Left cardiac atrium (tissue), 4 donors: ENCODE data around the gene RNF145. TPM values are rescaled to one million over a fixed set of nuclear protein-coding genes. Genes with fewer than 3 reads are reported as not detected.
"Not testable (repeated sequence)": the region's sequence is repeated elsewhere in the genome, so short reads cannot be mapped to it uniquely, and the experiment has no call there.

Source experiments
- ATAC-seq, 2 donors: fragments of 200-7000 bp; cut with Tn5 transposase; one replicate each; pipeline ENCODE4 v1.9.1; 2020; ENCODE audit warnings: mild to moderate bottlenecking in 2 of 2, moderate library complexity in 2 of 2
- DNase-seq: peaks from one replicate; pipeline ENCODE4 v3.0.0-alpha.2; 2020
- intact Hi-C, 2 donors: fragments of 100-400 bp; cut with DNase I; formaldehyde crosslinking; loops; one replicate each; pipeline versions ENCODE4 v1.14.1 to v1.15.1; 2022 to 2023
- total RNA-seq, 2 donors: library from RNA; stranded (reverse); fragmentation: NEBNext Ultra II Directional; extraction: Animal tissue kit (Norgen Biotek cat#: 25700); gene quantifications; one replicate each; pipeline ENCODE4 v1.2.1, GENCODE V29; 2021
- donor health status: DM: no; HTN: yes; CAD: no.
- donor health status: DM: no; HTN: yes; CAD: no; lungs with severe emphysema.
- donor health status: DM: yes; HTN: yes; CAD: no.
- donor health status: Dilated cardiomyopathy.

RNF145 gene
- total RNA-seq, 2 donors from 2014 or later = 28.3 to 30.4 TPM

- ATAC-seq (peak; percentile 78 to 89), DNase-seq (no peak)
- intact Hi-C loops = loop anchor here (5.0 to 10.0 kb wide), 4 partner anchors 438 to 1371 kb away; no protein-coding TSS in a partner anchor
Measured at GRCh38 chr5:159133041-159133741, 76.2 kb downstream of the RNF145 start.

DNA sequence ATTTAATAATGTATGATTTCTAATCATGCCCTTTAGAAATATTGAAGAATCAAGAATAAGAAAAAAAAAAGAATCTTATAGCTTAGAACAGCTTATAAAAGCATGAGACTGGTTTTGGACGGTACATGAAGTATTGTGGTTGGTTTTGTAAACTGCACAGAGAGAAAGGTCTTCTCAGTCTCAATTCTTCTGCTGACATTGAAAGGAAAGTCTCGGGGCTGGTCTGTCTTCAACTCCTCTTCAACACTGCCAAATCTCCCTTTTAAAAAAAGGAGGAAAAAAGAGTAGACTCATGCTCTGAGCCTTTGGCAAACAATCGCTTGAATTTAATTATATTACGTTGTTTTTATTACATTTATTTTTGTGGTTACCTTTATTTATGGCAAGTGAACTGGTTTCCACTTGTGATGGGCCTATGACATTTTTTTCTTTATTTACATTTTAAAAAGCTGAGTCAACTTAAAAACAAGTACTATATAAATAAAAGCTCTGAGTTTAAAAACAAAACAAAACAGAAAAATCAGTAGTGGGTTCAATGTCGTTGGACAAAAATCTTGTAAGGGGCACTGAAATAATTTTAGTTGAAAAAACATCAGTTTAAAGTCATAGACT, 76.8 kb downstream of the RNF145 start:
- intact Hi-C loops = loop anchor here (5.0 to 10.0 kb wide), 4 partner anchors 438 to 1370 kb away; no protein-coding TSS in a partner anchor
- ATAC-seq = no peak
- DNase-seq = no peak

GRCh38 chr5:159131951-159132350, 77.4 kb downstream of the RNF145 start:
- DNase-seq (no peak), ATAC-seq (no peak)
- intact Hi-C loops = loop anchor here (5.0 to 10.0 kb wide), 4 partner anchors 437 to 1370 kb away; no protein-coding TSS in a partner anchor

DNA sequence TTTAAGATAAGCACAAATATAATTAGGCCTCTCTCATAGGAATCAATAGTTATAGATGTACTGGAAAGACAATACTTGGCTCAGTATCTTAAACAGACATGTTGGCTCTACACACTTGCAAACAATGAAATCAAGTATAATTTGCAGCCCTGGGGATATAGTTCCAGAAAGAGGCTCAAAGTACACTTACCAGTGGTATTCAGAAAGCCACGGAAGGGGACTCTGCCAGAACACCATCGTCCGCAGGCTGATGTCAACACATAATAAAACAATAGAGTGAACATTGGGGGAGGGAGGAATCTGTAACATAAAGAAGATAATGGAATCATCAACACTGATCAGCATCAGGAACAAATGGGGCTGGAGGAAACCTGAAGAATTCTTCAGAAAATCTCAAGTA, 78.5 kb downstream of the RNF145 start:
- ATAC-seq (no peak), DNase-seq (no peak)
- intact Hi-C loops = loop anchor here (5.0 to 10.0 kb wide), 4 partner anchors 436 to 1369 kb away; no protein-coding TSS in a partner anchor

- no peak for ATAC-seq
- intact Hi-C loops = no loop called here
Measured at GRCh38 chr5:159128070-159128541, 81.2 kb downstream of the RNF145 start.

GRCh38 chr5:159123700-159124099, 85.7 kb downstream of the RNF145 start:
- intact Hi-C loops = no loop called here
- DNase-seq (no peak), ATAC-seq (no peak)

More at GRCh38 chr5:159128070-159128541, 81.2 kb downstream of the RNF145 start:
- DNase-seq = no peak

- ATAC-seq (no peak), DNase-seq (no peak)
- intact Hi-C loops = no loop called here
Measured at GRCh38 chr5:159123189-159123588, 86.2 kb downstream of the RNF145 start.

DNA sequence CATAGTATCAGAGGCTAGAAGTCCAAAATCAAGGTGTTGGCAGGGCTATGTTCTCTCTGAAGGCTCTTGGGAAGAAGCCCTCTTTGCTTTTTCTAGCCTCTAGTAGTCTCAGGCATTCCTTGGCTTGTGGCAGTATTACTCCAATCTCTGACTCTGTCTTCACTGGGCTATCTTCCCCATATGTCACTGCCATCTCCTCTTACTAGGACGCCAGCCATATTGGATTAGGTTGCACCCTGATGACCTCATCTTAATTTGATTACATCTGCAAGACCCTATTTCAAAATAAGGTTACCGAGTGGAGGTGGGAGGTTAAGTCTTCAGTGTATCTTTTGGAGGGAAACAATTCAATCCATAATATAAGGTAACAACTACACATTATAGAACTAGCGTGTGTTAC, 88.3 kb downstream of the RNF145 start:
- ATAC-seq (no peak), DNase-seq (no peak)
- intact Hi-C loops = no loop called here

DNA sequence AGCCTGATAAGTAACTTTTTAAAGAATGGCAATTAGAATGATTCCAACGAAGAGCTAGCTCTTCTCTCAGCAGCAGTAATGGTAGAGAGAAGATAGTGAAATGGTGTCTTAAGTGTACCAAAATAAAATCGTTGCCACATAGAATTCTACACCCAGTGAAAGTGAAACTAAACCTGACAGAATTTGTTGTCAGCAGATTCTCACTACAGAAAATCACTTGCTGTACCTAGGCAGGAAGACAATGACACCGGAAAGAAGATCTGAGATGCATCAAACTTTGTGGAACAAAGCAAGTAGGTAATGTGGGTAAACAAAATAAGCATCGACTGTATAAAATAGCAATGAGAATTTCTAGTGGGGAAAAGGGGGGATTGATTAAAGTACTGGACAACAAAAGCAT, 88.9 kb downstream of the RNF145 start:
- ATAC-seq (peak in 1 of 2 donors; percentile 47), DNase-seq (no peak)
- intact Hi-C loops = no loop called here

- intact Hi-C loops, ATAC-seq, DNase-seq: not testable (repeated sequence)
Measured at GRCh38 chr5:159119842-159120241, 89.5 kb downstream of the RNF145 start.

DNA sequence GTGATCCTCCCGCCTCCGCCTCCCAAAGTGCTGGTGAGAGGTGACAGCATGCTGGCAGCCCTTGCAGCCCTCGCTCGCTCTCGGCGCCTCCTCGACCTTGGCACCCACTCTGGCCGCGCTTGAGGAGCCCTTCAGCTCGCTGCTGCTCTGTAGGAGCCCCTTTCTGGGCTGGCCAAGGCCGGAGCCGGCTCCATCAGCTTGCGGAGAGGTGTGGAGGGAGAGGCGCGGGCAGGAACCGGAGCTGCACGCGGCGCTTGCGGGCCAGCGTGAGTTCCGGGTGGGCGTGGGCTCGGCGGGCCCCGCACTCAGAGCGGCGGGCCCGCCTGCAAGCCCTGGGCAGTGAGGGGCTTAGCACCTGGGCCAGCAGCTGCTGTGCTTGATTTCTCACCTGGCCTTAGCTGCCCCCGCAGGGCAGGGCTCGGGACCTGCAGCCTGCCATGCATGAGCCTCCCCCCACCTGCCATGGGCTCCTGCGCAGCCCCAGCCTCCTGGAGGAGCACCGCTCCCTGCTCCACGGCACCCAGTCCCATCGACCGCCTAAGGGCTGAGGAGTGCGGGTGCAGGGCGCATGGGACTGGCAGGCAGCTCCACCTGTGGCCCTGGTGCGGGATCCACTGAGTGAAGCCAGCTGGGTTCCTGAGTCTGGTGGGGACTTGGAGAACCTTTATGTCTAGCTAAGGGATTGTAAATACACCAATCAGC, 90.2 kb downstream of the RNF145 start:
- intact Hi-C loops = not testable (repeated sequence)

DNA sequence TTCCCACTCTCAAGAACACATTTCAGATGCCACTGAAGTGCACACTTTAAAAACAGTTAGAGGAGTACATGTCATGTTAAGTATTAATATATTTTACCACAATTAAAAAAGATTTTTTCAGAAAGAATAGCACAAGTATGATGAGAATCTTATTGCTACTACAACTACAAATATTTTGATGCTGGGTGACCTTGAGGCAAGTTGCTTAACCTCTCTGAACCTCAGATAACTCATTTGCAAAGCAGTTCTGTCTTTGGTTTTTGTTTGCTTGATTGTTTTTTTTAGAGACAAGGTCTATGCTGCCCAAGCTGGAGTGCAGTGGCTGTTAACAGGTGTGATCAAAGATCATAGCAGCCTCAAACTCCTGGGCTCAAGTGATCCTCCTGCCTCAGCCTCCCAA, 95.9 kb downstream of the RNF145 start:
- no peak for DNase-seq
- intact Hi-C loops = no loop called here
- ATAC-seq = no peak

More for the DNA sequence above, 90.2 kb downstream of the RNF145 start:
- ATAC-seq, DNase-seq: not testable (repeated sequence)

GRCh38 chr5:159112436-159112835, 96.9 kb downstream of the RNF145 start:
- no peak for DNase-seq
- no peak for ATAC-seq
- intact Hi-C loops = no loop called here

Other genes starting within 250 kb of the RNF145 start
- gene EBF1, start 109.6 kb downstream of the RNF145 start, total RNA-seq = 10 to 100 TPM; 19.3 to 28.1 TPM
- 10 to 100 TPM; 13.6 to 15.5 TPM for gene UBLCP1, start 53.7 kb upstream of the RNF145 start, total RNA-seq
- not detected for gene IL12B, start 120.9 kb upstream of the RNF145 start, total RNA-seq